ENCODE data around the gene IMMP2L.

Gene IMMP2L

GRCh38 chr7:111210996-111211395 is 351.3 kb downstream of the IMMP2L start:
- no peak for DNase-seq (ENCODE audit: low read depth)

- no peak for DNase-seq (ENCODE audit: low read depth)
Measured at GRCh38 chr7:111210043-111210442, 352.2 kb downstream of the IMMP2L start.

- no peak for DNase-seq (ENCODE audit: low read depth)
Measured at GRCh38 chr7:111205251-111205650, 357.0 kb downstream of the IMMP2L start.

GRCh38 chr7:111202321-111202720 is 360.0 kb downstream of the IMMP2L start:
- no peak for DNase-seq (ENCODE audit: low read depth)

DNA sequence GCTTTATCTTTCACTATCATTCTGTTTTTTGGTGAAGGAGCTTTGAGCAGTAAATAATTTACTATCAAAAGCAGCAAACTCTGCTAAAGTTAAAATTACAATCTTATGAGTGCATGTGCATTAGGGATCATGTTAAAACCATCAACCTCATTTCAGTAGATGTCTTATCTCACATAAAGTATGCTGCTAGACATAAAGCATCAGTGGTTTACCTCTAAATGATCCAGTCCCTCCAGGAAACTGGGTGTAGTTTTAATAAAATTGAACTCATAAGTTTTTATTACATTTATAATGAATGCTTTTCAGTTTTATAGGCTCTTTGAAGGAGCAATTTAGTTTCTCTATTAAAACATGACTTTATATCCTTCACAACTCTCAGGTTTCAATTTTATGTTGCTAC is 362.6 kb downstream of the IMMP2L start:
- no peak for DNase-seq (ENCODE audit: low read depth)

DNA sequence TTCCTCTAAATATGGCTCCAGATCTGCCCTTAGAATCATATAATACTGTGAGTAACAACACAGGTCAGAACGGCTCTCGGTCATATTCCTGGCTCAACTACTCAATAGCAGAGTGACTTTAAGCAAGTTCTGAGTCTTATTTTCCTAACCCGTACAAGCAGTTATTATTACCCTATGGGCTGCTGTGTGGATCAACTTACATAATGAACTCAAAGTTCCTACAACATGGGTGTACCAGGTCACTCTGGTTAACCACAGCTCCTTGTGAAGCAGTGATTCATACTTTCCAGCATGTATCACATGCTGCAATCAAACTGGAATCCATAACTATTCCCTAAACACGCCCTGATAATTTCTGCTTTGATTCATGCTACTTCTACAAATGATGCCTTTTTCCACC is 364.0 kb downstream of the IMMP2L start:
- DNase-seq (ENCODE audit: low read depth): no peak

- DNase-seq (ENCODE audit: low read depth): no peak
Measured at GRCh38 chr7:111196655-111197054, 365.6 kb downstream of the IMMP2L start.

- no peak for DNase-seq (ENCODE audit: low read depth)
Measured at GRCh38 chr7:111192614-111193413, 369.5 kb downstream of the IMMP2L start.

GRCh38 chr7:111190804-111191203 is 371.5 kb downstream of the IMMP2L start:
- no peak for DNase-seq (ENCODE audit: low read depth)

DNA sequence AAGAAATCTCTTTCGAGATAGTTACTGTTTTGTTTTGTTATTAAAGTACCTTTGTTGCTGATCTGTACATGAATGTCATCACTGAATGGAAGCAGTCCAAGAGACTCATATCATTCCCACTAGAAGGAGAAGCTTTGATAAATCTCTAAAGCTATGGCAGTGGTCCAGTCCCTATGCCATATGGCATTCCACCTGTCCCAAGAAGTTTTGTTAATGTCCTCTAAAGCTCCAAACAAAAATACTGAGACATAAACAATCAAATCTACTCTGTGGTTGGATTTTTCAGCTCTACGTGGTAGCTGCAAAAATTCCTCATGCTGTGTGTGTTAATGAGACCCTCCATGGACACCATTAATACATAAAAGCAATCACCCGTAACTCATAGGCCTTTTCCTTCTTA is 377.3 kb downstream of the IMMP2L start:
- no peak for DNase-seq (ENCODE audit: low read depth)

- no peak for DNase-seq (ENCODE audit: low read depth)
Measured at GRCh38 chr7:111183321-111183720, 379.0 kb downstream of the IMMP2L start.

DNA sequence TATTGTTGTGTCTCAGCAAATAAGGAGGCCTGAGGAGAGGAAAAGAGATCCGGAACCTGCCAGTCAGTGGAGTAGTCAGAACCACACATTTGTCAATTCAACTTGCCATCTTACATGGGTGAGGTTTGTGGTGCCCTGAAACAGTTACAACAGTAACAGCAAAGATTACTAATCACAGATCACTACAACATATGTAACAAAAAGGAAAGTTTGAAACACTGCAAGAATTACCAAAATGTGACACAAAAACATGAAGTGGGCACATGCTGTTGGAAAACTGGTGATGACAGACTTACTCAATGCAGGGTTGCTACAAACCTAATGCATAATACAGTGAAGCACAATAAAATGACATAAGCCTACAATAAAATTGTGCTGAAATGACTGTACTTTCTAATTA is 382.0 kb downstream of the IMMP2L start:
- DNase-seq (ENCODE audit: low read depth): no peak

GRCh38 chr7:111175908-111176441 is 386.3 kb downstream of the IMMP2L start:
- no peak for DNase-seq (ENCODE audit: low read depth)

GRCh38 chr7:111174510-111174909 is 387.8 kb downstream of the IMMP2L start:
- no peak for DNase-seq (ENCODE audit: low read depth)

GRCh38 chr7:111173990-111174389 is 388.3 kb downstream of the IMMP2L start:
- DNase-seq (ENCODE audit: low read depth): no peak

- DNase-seq (ENCODE audit: low read depth): no peak
Measured at GRCh38 chr7:111173528-111173927, 388.8 kb downstream of the IMMP2L start.

- no peak for DNase-seq (ENCODE audit: low read depth)
Measured at GRCh38 chr7:111172564-111173257, 389.6 kb downstream of the IMMP2L start.

DNA sequence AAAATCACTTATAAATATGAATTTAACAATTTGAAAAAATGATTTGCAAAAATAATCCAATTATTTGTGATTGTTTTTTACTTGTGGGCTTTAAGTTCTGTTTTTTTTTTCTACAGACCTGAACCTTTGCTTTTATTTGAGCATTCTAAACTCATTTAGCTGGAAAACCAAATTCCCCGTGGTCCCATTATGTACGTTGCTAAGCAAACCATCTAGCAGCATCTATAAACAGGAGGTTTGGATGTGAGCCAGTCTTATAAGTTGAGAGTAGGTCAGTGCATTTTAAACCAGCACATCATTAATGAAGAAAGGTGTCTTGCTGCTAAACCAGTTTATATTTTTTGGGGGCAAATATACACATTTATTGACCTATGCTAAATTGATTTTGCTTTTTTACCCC is 394.1 kb downstream of the IMMP2L start:
- DNase-seq (ENCODE audit: low read depth): no peak

- DNase-seq (ENCODE audit: low read depth): no peak
Measured at GRCh38 chr7:111164442-111164841, 397.9 kb downstream of the IMMP2L start.

DNA sequence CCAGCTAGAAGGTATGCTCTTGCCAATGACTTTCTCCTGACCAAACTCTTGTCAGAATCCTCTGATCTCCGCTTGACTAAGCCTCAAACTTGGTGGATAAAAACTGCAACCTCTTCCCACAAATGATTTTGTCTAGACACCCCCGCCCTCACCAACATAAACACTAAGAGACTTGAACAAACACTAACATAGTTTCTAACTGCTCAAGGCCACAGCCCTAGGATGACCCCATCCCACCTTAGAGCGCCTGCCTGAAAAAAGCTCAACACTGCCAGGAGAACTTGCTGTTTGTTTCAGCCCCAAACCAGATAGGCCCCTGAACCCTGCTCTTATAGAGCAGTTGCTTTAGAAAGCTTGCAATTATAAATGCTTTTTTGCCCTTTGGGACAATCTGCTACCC is 399.6 kb downstream of the IMMP2L start:
- DNase-seq (ENCODE audit: low read depth): no peak

- DNase-seq (ENCODE audit: low read depth): no peak
Measured at GRCh38 chr7:111160297-111160696, 402.0 kb downstream of the IMMP2L start.

- DNase-seq (ENCODE audit: low read depth): no peak
Measured at GRCh38 chr7:111159426-111159825, 402.9 kb downstream of the IMMP2L start.

- DNase-seq (ENCODE audit: low read depth): no peak
Measured at GRCh38 chr7:111150709-111151108, 411.6 kb downstream of the IMMP2L start.

All from stimulated activated CD8-positive, alpha-beta memory T cell treated with anti-CD3 and anti-CD28 coated beads, Interleukin-12 subunit alpha, Interleukin-12 subunit beta, amount 100 ng/mL, for 4 hours (primary cell).